HEK293 (cell line): ENCODE results near the gene EPHA6.

Source experiments
- CTCF ChIA-PET: fragments of 350-600 bp; formaldehyde crosslinking; extraction: SDS; loops from one replicate; lab custom pipeline; 2021; ENCODE audit warnings: antibody characterized with exemption; lab: Yijun Ruan, JAX
- POLR2A ChIA-PET: fragments of 300-600 bp; formaldehyde crosslinking; extraction: SDS; loops from one replicate; lab custom pipeline; 2020; ENCODE audit warnings: antibody characterized with exemption, inconsistent platforms; lab: Yijun Ruan, JAX
- H3K27ac ChIP-seq: fragments of 200-500 bp; sonication (Bioruptor generic); 2 replicates; pipeline ENCODE4 v1.5.1; 2014; ENCODE audit warnings: low read depth, low read length, control low read depth, inconsistent platforms; ENCODE audit errors: extremely low read depth
- H3K36me3 ChIP-seq, 2 experiments: fragments of 200-500 bp in 1 of 2; sonication (Bioruptor generic) in 1 of 2; 1 replicate in 1 of 2; 2 replicates in 1 of 2; pipeline ENCODE4 v1.5.1; 2014 to 2017; ENCODE audit warnings: inconsistent platforms in 2 of 2, low read length in 2 of 2; ENCODE audit not compliant: control insufficient read depth in 2 of 2, insufficient read depth in 1 of 2
- H3K4me1 ChIP-seq: fragments of 200-500 bp; sonication (Bioruptor generic); 2 replicates; pipeline ENCODE4 v1.5.1; 2014; ENCODE audit warnings: mild to moderate bottlenecking, low read length, inconsistent platforms; ENCODE audit not compliant: control insufficient read depth, insufficient read depth
- H3K4me3 ChIP-seq: 2 replicates; pipeline ENCODE4 v1.5.1; 2011; ENCODE audit warnings: low read depth, mild to moderate bottlenecking, control low read depth, low read length, moderate library complexity
- H3K9me3 ChIP-seq: fragments of 200-500 bp; sonication (Bioruptor generic); 2 replicates; pipeline ENCODE4 v1.5.1; 2014; ENCODE audit warnings: low read depth, low read length, inconsistent platforms; ENCODE audit not compliant: control insufficient read depth, insufficient read depth
- GLI4 ChIP-seq: fragments of 450-650 bp; formaldehyde crosslinking; IDR thresholded peaks from 2 replicates; pipeline ENCODE4 v1.5.1; 2016; ENCODE audit warnings: missing biosample characterization, missing genetic modification characterization
- MZF1 ChIP-seq: fragments of 450-650 bp; formaldehyde crosslinking; IDR thresholded peaks from 2 replicates; pipeline ENCODE4 v1.5.1; 2017; ENCODE audit warnings: missing biosample characterization, missing genetic modification characterization, borderline replicate concordance
- SALL2 ChIP-seq: fragments of 450-650 bp; formaldehyde crosslinking; IDR thresholded peaks from 2 replicates; pipeline ENCODE4 v1.5.0; 2017; ENCODE audit warnings: missing biosample characterization, mild to moderate bottlenecking, missing genetic modification characterization, borderline replicate concordance
- WT1 ChIP-seq: fragments of 450-650 bp; formaldehyde crosslinking; IDR thresholded peaks from 2 replicates; pipeline ENCODE4 v1.5.1; 2016; ENCODE audit warnings: missing biosample characterization, missing genetic modification characterization
- ZBTB1 ChIP-seq: fragments of 450-650 bp; formaldehyde crosslinking; IDR thresholded peaks from 2 replicates; pipeline ENCODE4 v1.5.1; 2016; ENCODE audit warnings: missing biosample characterization, missing genetic modification characterization
- ZBTB21 ChIP-seq: fragments of 450-650 bp; formaldehyde crosslinking; IDR thresholded peaks from 2 replicates; pipeline ENCODE4 v1.5.1; 2017; ENCODE audit warnings: missing biosample characterization, missing genetic modification characterization
- ZBTB8A ChIP-seq: fragments of 450-650 bp; formaldehyde crosslinking; IDR thresholded peaks from 2 replicates; pipeline ENCODE4 v1.5.1; 2016; ENCODE audit warnings: missing biosample characterization, missing genetic modification characterization
- ZEB2 ChIP-seq: fragments of 450-650 bp; formaldehyde crosslinking; IDR thresholded peaks from 2 replicates; pipeline ENCODE4 v1.5.1; 2016; ENCODE audit warnings: missing biosample characterization, missing genetic modification characterization
- ZNF112 ChIP-seq: fragments of 450-650 bp; formaldehyde crosslinking; IDR thresholded peaks from 2 replicates; pipeline ENCODE4 v1.5.0; 2017; ENCODE audit warnings: missing biosample characterization, missing genetic modification characterization
- ZNF121 ChIP-seq: fragments of 450-650 bp; formaldehyde crosslinking; IDR thresholded peaks from 2 replicates; pipeline ENCODE4 v1.5.1; 2016; ENCODE audit warnings: missing biosample characterization, missing genetic modification characterization
- ZNF175 ChIP-seq: fragments of 450-650 bp; formaldehyde crosslinking; IDR thresholded peaks from 2 replicates; pipeline ENCODE4 v1.5.1; 2016; ENCODE audit warnings: missing biosample characterization, missing genetic modification characterization
- ZNF223 ChIP-seq: fragments of 450-650 bp; formaldehyde crosslinking; IDR thresholded peaks from 2 replicates; pipeline ENCODE4 v1.5.1; 2016; ENCODE audit warnings: missing biosample characterization, missing genetic modification characterization
- ZNF292 ChIP-seq: fragments of 450-650 bp; formaldehyde crosslinking; IDR thresholded peaks from 2 replicates; pipeline ENCODE4 v1.5.1; 2016; ENCODE audit warnings: low read depth, missing biosample characterization, missing genetic modification characterization, borderline replicate concordance
- ZNF302 ChIP-seq: fragments of 450-650 bp; formaldehyde crosslinking; IDR thresholded peaks from 2 replicates; pipeline ENCODE4 v1.5.1; 2016; ENCODE audit warnings: missing biosample characterization, missing genetic modification characterization, low read depth
- ZNF354C ChIP-seq: fragments of 450-650 bp; formaldehyde crosslinking; IDR thresholded peaks from 2 replicates; pipeline ENCODE4 v1.5.1; 2016; ENCODE audit warnings: missing biosample characterization, missing genetic modification characterization, low read depth, borderline replicate concordance
- ZNF404 ChIP-seq: fragments of 450-650 bp; formaldehyde crosslinking; IDR thresholded peaks from 2 replicates; pipeline ENCODE4 v1.5.1; 2017; ENCODE audit warnings: missing biosample characterization, missing genetic modification characterization
- ZNF423 ChIP-seq: fragments of 450-650 bp; formaldehyde crosslinking; IDR thresholded peaks from 2 replicates; pipeline ENCODE4 v1.5.1; 2016; ENCODE audit warnings: missing biosample characterization, missing genetic modification characterization
- ZNF426 ChIP-seq: fragments of 450-650 bp; formaldehyde crosslinking; IDR thresholded peaks from 2 replicates; pipeline ENCODE4 v1.5.1; 2017; ENCODE audit warnings: missing biosample characterization, missing genetic modification characterization, mild to moderate bottlenecking, inconsistent platforms, moderate library complexity
- ZNF544 ChIP-seq: fragments of 450-650 bp; formaldehyde crosslinking; IDR thresholded peaks from 2 replicates; pipeline ENCODE4 v1.5.0; 2017; ENCODE audit warnings: missing biosample characterization, missing genetic modification characterization
- ZNF600 ChIP-seq: fragments of 450-650 bp; formaldehyde crosslinking; IDR thresholded peaks from 2 replicates; pipeline ENCODE4 v1.5.1; 2016; ENCODE audit warnings: missing biosample characterization, missing genetic modification characterization
- ZNF670 ChIP-seq: fragments of 450-650 bp; formaldehyde crosslinking; IDR thresholded peaks from 2 replicates; pipeline ENCODE4 v1.5.1; 2016; ENCODE audit warnings: missing biosample characterization, missing genetic modification characterization, low read depth
- TF ChIP-seq, protein P1 (sequence below): fragments of 450-650 bp; formaldehyde crosslinking; conservative IDR thresholded peaks from 2 replicates; pipeline ENCODE4 v1.5.1; 2016; ENCODE audit warnings: low read depth, missing biosample characterization, missing genetic modification characterization
- TF ChIP-seq, protein P2 (sequence below): fragments of 450-650 bp; IDR thresholded peaks from 2 replicates; pipeline ENCODE4 v1.5.1; 2018; ENCODE audit warnings: missing biosample characterization, mild to moderate bottlenecking, missing genetic modification characterization
- TF ChIP-seq, protein P3 (sequence below): fragments of 450-650 bp; formaldehyde crosslinking; IDR thresholded peaks from 2 replicates; pipeline ENCODE4 v1.5.1; 2017; ENCODE audit warnings: missing biosample characterization, missing genetic modification characterization
- TF ChIP-seq, protein P4 (sequence below): fragments of 450-650 bp; formaldehyde crosslinking; IDR thresholded peaks from 2 replicates; pipeline ENCODE4 v1.5.1; 2016; ENCODE audit warnings: missing biosample characterization, missing genetic modification characterization

The EPHA6 gene

DNA sequence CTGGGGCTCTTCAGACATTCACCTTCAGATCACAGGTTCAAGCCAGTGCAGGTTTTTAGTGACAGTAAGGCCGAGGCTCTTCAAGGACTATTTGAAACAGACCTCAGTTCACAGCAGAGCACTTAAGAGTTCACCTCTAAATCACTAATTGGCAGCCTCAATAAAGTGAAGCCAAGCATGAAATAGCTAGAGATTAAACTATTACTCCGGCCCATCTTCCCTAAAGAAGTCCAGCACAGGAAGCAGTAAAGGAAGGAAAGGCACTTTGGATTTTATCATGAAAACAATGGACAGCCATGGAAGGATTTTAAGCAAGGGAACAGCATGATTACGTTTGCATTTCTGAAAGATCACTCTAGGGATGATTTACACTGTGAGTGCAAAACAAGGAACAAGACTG lies 922.5 kb downstream of the EPHA6 start:
- H3K9me3 ChIP-seq: no peaks in the 10 kb centered on the region
- no peak overlapping the region for H3K27ac ChIP-seq
- CTCF ChIA-PET: interaction anchor here (0.7 to 3.1 kb wide), 3 partner anchors 17 to 805 kb away, joined by 3 to 10 read pairs (median 4); no protein-coding TSS in a partner anchor
- POLR2A ChIA-PET: no interaction called here
- H3K36me3 ChIP-seq: no peaks in the 10 kb centered on the region
- peaks cover 2% of the 10 kb centered on the region; the same call in 1 of the 2 replicates for H3K4me1 ChIP-seq
- H3K4me3 ChIP-seq: no peak overlapping the region
- TF ChIP-seq MZF1 (tag by site-specific recombination): no peak
- no peak for TF ChIP-seq ZNF354C (tag by site-specific recombination)
- no peak for TF ChIP-seq ZNF121 (tag by site-specific recombination)
- TF ChIP-seq ZNF544 (tag by site-specific recombination): no peak
- no peak for TF ChIP-seq ZNF175 (tag by site-specific recombination)
- no peak for TF ChIP-seq ZEB2 (tag by site-specific recombination)
- no peak for TF ChIP-seq ZNF112 (tag by site-specific recombination)
- no peak for TF ChIP-seq ZNF223 (tag by site-specific recombination)
- no peak for TF ChIP-seq ZNF426 (tag by site-specific recombination)
- no peak for TF ChIP-seq GLI4 (tag by site-specific recombination)
- no peak for TF ChIP-seq ZNF670 (tag by site-specific recombination)
- TF ChIP-seq ZNF600: peak; percentile 79; the same call in 1 of the 2 replicates
- TF ChIP-seq ZNF423 (tag by site-specific recombination): no peak
- no peak for TF ChIP-seq ZNF292 (tag by site-specific recombination)
- TF ChIP-seq, protein P1, sequence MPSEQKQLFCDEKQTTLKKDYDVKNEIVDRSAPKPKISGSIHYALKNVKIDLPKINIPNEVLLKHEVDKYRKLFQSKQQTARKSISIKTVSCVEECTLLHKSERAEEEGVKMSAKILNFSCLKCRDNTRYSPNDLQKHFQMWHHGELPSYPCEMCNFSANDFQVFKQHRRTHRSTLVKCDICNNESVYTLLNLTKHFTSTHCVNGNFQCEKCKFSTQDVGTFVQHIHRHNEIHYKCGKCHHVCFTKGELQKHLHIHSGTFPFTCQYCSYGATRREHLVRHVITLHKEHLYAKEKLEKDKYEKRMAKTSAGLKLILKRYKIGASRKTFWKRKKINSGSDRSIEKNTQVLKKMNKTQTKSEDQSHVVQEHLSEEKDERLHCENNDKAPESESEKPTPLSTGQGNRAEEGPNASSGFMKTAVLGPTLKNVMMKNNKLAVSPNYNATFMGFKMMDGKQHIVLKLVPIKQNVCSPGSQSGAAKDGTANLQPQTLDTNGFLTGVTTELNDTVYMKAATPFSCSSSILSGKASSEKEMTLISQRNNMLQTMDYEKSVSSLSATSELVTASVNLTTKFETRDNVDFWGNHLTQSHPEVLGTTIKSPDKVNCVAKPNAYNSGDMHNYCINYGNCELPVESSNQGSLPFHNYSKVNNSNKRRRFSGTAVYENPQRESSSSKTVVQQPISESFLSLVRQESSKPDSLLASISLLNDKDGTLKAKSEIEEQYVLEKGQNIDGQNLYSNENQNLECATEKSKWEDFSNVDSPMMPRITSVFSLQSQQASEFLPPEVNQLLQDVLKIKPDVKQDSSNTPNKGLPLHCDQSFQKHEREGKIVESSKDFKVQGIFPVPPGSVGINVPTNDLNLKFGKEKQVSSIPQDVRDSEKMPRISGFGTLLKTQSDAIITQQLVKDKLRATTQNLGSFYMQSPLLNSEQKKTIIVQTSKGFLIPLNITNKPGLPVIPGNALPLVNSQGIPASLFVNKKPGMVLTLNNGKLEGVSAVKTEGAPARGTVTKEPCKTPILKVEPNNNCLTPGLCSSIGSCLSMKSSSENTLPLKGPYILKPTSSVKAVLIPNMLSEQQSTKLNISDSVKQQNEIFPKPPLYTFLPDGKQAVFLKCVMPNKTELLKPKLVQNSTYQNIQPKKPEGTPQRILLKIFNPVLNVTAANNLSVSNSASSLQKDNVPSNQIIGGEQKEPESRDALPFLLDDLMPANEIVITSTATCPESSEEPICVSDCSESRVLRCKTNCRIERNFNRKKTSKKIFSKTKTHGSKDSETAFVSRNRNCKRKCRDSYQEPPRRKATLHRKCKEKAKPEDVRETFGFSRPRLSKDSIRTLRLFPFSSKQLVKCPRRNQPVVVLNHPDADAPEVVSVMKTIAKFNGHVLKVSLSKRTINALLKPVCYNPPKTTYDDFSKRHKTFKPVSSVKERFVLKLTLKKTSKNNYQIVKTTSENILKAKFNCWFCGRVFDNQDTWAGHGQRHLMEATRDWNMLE (tag by site-specific recombination): no peak
- TF ChIP-seq ZBTB8A: no peak
- TF ChIP-seq ZBTB1 (tag by site-specific recombination): no peak
- TF ChIP-seq SALL2 (tag by site-specific recombination): no peak
- TF ChIP-seq, protein P2, sequence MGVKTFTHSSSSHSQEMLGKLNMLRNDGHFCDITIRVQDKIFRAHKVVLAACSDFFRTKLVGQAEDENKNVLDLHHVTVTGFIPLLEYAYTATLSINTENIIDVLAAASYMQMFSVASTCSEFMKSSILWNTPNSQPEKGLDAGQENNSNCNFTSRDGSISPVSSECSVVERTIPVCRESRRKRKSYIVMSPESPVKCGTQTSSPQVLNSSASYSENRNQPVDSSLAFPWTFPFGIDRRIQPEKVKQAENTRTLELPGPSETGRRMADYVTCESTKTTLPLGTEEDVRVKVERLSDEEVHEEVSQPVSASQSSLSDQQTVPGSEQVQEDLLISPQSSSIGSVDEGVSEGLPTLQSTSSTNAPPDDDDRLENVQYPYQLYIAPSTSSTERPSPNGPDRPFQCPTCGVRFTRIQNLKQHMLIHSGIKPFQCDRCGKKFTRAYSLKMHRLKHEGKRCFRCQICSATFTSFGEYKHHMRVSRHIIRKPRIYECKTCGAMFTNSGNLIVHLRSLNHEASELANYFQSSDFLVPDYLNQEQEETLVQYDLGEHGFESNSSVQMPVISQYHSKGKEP: no peak
- TF ChIP-seq, protein P3, sequence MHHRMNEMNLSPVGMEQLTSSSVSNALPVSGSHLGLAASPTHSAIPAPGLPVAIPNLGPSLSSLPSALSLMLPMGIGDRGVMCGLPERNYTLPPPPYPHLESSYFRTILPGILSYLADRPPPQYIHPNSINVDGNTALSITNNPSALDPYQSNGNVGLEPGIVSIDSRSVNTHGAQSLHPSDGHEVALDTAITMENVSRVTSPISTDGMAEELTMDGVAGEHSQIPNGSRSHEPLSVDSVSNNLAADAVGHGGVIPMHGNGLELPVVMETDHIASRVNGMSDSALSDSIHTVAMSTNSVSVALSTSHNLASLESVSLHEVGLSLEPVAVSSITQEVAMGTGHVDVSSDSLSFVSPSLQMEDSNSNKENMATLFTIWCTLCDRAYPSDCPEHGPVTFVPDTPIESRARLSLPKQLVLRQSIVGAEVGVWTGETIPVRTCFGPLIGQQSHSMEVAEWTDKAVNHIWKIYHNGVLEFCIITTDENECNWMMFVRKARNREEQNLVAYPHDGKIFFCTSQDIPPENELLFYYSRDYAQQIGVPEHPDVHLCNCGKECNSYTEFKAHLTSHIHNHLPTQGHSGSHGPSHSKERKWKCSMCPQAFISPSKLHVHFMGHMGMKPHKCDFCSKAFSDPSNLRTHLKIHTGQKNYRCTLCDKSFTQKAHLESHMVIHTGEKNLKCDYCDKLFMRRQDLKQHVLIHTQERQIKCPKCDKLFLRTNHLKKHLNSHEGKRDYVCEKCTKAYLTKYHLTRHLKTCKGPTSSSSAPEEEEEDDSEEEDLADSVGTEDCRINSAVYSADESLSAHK (tag by site-specific recombination): peak; percentile 78
- no peak for TF ChIP-seq ZBTB21 (tag by site-specific recombination)
- no peak for TF ChIP-seq ZNF404 (tag by site-specific recombination)
- TF ChIP-seq ZNF302 (tag by site-specific recombination): no peak
- TF ChIP-seq, protein P4, sequence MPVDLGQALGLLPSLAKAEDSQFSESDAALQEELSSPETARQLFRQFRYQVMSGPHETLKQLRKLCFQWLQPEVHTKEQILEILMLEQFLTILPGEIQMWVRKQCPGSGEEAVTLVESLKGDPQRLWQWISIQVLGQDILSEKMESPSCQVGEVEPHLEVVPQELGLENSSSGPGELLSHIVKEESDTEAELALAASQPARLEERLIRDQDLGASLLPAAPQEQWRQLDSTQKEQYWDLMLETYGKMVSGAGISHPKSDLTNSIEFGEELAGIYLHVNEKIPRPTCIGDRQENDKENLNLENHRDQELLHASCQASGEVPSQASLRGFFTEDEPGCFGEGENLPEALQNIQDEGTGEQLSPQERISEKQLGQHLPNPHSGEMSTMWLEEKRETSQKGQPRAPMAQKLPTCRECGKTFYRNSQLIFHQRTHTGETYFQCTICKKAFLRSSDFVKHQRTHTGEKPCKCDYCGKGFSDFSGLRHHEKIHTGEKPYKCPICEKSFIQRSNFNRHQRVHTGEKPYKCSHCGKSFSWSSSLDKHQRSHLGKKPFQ (tag by site-specific recombination): 0 out of 2 replicates have a peak, but pooled peaks have one; percentile 39
- TF ChIP-seq WT1 (tag by site-specific recombination): peak; percentile 32; the same call in 1 of the 2 replicates
